Measurements from ENCODE around the gene KY.

The KY gene

GRCh38 chr3:134601539-134602439 lies 49.0 kb downstream of the KY start:
- TF ChIP-seq, protein P1, sequence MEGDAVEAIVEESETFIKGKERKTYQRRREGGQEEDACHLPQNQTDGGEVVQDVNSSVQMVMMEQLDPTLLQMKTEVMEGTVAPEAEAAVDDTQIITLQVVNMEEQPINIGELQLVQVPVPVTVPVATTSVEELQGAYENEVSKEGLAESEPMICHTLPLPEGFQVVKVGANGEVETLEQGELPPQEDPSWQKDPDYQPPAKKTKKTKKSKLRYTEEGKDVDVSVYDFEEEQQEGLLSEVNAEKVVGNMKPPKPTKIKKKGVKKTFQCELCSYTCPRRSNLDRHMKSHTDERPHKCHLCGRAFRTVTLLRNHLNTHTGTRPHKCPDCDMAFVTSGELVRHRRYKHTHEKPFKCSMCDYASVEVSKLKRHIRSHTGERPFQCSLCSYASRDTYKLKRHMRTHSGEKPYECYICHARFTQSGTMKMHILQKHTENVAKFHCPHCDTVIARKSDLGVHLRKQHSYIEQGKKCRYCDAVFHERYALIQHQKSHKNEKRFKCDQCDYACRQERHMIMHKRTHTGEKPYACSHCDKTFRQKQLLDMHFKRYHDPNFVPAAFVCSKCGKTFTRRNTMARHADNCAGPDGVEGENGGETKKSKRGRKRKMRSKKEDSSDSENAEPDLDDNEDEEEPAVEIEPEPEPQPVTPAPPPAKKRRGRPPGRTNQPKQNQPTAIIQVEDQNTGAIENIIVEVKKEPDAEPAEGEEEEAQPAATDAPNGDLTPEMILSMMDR (IDR thresholded peaks at IDR 0.05): no peak

DNA sequence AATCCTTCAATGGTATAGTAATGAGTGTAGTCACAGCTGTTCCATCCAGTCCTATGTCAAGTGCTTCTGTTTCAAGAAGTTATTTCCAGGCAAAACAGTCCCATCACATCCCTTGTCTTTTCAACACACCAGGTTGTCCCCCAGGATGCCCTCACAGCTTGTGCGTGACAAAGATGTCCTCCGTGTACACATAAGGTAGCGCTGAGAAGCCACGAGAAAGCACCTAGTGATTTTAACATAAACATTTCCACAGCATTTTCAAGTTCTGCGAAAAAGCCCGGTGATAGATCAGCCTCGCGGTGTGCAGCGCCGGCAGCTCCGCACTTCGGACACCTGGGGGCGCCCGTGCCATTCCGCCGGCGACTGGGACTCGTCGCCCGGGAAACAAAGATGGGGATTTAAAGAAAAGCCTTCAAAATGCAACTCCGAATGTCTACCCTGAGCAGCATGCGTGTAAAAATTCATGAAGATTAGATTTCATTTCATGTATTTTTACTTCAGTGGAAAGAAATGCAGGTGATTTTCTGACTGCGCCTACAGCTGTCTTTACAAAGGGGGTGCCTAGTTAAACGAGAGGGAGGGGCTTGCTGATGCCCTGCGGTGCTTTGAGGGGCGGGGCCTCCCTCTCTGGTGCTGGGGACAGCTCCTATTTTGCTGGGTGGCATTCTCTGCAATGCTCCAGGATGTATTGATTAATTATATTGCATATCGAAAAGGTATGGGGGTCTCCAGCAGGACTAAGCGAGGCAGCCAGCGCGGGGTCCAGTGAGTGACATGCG lies 49.9 kb downstream of the KY start:
- TF ChIP-seq, protein P1 (IDR thresholded peaks at IDR 0.05): peak; percentile 100

DNA sequence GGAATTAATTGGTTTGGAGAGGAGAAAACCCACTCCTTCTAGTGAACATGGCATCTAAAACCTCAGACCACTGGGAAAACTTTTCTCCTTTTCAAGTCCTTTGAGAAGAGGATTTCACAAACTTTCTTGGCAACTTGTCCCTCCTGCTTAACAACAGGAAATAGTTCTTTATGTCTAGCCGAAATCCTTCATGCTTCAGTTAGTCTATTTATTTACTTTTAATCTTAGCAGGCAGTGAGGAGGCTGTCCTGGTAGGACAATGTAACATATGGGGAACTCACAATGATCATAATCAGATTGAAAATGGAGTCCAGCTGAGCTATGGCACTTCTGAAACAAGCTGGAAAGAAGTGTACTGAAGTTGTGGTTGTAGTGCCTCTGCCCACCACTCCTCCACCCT lies 50.6 kb downstream of the KY start:
- TF ChIP-seq, protein P1 (IDR thresholded peaks at IDR 0.05): no peak

- TF ChIP-seq, protein P1 (IDR thresholded peaks at IDR 0.05): no peak
These were observed 51.9 kb downstream of the KY start for GRCh38 chr3:134598763-134599545.

GRCh38 chr3:134597390-134597970 lies 53.3 kb downstream of the KY start:
- TF ChIP-seq, protein P1 (IDR thresholded peaks at IDR 0.05): no peak

- TF ChIP-seq, protein P1 (IDR thresholded peaks at IDR 0.05): no peak
These were observed 56.5 kb downstream of the KY start for GRCh38 chr3:134594331-134594741.

DNA sequence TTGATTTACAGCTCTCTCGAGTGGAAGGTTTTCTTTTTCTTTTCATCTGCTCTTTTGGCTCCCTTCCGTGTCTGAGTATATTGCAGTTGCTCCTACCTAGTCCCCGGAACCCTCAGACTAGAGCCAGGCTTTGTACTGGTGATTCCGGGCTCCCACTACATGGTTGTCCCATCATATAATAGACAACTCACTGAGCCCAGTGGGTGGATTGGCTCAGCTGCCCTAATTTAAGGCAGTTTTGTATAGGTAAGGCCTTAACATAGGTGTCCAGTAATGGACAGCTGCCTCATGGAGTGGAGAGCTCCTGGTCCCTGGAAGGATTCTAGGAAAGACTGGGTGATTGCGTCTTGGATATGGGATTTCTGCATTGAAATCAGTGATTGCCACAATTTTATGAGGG lies 58.0 kb downstream of the KY start:
- TF ChIP-seq, protein P1 (IDR thresholded peaks at IDR 0.05): no peak

Data from LNCAP (cell line).